Heart left ventricle (tissue), 13 donors: ENCODE results near the gene CDK2.

Experiments
- POLR2A ChIP-seq, 2 donors: fragments of 450-650 bp; IDR thresholded peaks; one replicate each; pipeline ENCODE4 v1.6.1; 2017; ENCODE audit warnings: antibody characterized with exemption in 2 of 2, mild to moderate bottlenecking in 2 of 2, moderate library complexity in 2 of 2
- TF ChIP-seq, protein P1 (sequence below), 12 donors: fragments of 200-600 bp; sonication (generic) in 4 of 12; IDR thresholded peaks; one replicate each; pipeline versions ENCODE4 v1.5.0 to v1.8.0; 2018 to 2022; ENCODE audit warnings: antibody characterized with exemption in 12 of 12, mild to moderate bottlenecking in 5 of 12
- donor health status: ischemic (EF 13 %, LVEDD 7.1; RV severe dilation, severe dysfunction).
- donor health status: DM: no; HTN: yes; CAD: no.
- donor health status: DM: no; HTN: no; CAD: no.
- donor health status: ischemic (EF 25% LVEDD 6.9; RV normal size, moderate dysfunction).
- donor health status: ischemic (EF 25% LVEDD 5.7; RV mildly dilated, moderate dysfunction).
- donor health status: ischemic (EF 35%, LVEDD 5.7; RV mildly dilated, moderate dysfunction).
- donor health status: nonischemic (EF 11% LVEDD 7.7; RV severe dilation, severe dysfunction).
- donor health status: DM: yes; HTN: yes; CAD: no.
- donor health status: PGD.
- donor health status: ischemic (EF 29% LVEDD 5.4; RV normal size, mild dysfunction).
- donor health status: nonischemic (EF 23%, LVEDD 6.1; RV moderate dilation, normal function).

DNA sequence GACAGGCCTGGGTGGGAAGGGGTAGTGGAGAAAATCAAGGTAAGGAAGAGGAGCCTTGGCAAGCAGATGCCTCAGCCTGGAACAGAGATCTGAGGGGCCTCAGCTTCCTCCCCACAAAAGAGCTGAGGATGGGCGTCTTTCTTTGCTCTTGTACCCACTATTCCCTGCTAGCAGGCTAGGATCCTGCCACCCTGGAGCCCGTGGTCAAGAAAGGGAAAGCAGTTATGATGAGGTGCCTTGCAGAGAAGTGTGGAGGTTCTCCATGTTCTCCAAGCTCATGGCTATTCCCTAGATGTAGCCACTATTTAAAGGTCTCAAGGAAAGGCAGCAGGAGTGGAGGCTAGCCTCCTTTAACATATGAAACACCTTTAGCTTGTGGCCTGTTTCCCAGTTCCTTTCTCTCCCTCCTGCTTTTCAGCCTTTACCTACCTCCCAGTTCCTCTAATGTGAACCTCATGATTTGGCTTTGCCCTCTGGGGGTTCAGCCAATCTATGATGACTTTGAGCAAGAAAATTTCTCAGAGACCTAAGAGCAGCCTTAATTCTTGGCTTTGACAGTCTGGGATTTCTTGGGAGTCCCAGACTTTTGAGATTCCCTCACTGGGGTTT is 55.4 kb downstream of the CDK2 start:
- TF ChIP-seq, protein P1, sequence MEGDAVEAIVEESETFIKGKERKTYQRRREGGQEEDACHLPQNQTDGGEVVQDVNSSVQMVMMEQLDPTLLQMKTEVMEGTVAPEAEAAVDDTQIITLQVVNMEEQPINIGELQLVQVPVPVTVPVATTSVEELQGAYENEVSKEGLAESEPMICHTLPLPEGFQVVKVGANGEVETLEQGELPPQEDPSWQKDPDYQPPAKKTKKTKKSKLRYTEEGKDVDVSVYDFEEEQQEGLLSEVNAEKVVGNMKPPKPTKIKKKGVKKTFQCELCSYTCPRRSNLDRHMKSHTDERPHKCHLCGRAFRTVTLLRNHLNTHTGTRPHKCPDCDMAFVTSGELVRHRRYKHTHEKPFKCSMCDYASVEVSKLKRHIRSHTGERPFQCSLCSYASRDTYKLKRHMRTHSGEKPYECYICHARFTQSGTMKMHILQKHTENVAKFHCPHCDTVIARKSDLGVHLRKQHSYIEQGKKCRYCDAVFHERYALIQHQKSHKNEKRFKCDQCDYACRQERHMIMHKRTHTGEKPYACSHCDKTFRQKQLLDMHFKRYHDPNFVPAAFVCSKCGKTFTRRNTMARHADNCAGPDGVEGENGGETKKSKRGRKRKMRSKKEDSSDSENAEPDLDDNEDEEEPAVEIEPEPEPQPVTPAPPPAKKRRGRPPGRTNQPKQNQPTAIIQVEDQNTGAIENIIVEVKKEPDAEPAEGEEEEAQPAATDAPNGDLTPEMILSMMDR (IDR thresholded peaks at IDR 0.05) = no peak
- TF ChIP-seq POLR2A (IDR thresholded peaks at IDR 0.05) = no peak
